Mesodermal cell (in vitro differentiated cells): ENCODE results near the gene TEX11. TPM values are rescaled to one million over a fixed set of nuclear protein-coding genes. Genes with fewer than 3 reads are reported as not detected.
"Not testable (repeated sequence)": the region's sequence is repeated elsewhere in the genome, so short reads cannot be mapped to it uniquely, and the experiment has no call there.

ENCODE experiments used
- H3K27ac ChIP-seq: 2 replicates; pipeline ENCODE4 v1.7.0; 2013; ENCODE audit warnings: mild to moderate bottlenecking, low read depth, low read length, moderate library complexity; ENCODE audit not compliant: severe bottlenecking
- H3K36me3 ChIP-seq: 2 replicates; pipeline ENCODE4 v1.7.1; 2013; ENCODE audit warnings: mild to moderate bottlenecking, low read length, moderate library complexity; ENCODE audit not compliant: control insufficient read depth, insufficient read depth
- H3K4me1 ChIP-seq: one replicate; pipeline ENCODE4 v1.7.1; 2013; ENCODE audit warnings: mild to moderate bottlenecking, low read length; ENCODE audit not compliant: insufficient read depth, control insufficient read depth, poor library complexity, severe bottlenecking
- H3K4me3 ChIP-seq: 2 replicates; pipeline ENCODE4 v1.7.0; 2013; ENCODE audit warnings: low read length, control low read depth, mild to moderate bottlenecking; ENCODE audit not compliant: insufficient read depth, poor library complexity, severe bottlenecking; ENCODE audit errors: extremely low read depth
- H3K9me3 ChIP-seq: 2 replicates; pipeline ENCODE4 v1.7.1; 2013; ENCODE audit warnings: mild to moderate bottlenecking, low read length, moderate library complexity; ENCODE audit not compliant: control insufficient read depth
- WGBS, 2 experiments: methylation state at CpG; one replicate each; pipeline ENCODE4 v1.1.5; 2013; ENCODE audit warnings: missing lambda C conversion rate in 2 of 2; ENCODE audit not compliant: insufficient coverage in 2 of 2; 5-methylcytosine and 5-hydroxymethylcytosine counted together
- polyA plus RNA-seq, 2 experiments: library from polyadenylated mRNA; stranded (reverse); fragments of 50-300 nt; gene quantifications; one replicate each; pipeline ENCODE4 v1.2.3, GENCODE V29; 2013

TEX11 gene
- 0.18 TPM for polyA plus RNA-seq (2013, experiment 1 of 2)
- polyA plus RNA-seq (2013, experiment 2 of 2): 0.25 TPM

DNA sequence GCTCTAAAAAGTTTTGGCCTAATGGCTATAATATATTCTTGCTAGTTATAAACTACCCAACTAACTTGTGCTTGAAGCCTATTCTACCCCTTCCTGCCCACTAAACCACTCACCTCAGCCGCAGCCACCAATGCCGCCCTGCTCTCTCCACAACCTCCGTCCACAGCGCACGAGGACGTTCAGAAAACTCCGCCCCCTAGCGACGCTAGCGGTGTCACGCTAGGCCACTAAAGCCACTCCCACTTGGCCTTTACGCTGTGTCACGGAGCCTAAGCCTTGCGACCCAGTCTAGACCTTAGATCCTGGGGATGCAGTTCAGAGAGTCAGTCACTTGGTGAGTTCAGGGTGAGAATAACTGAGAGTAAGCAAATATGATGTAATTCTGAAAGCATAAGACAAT lies at the start of gene TEX11:
Gene TEX11 (minus strand): TSS at position 171 of the 400 bp plus-strand sequence. CDS start 922 bp downstream, outside the sequence.
- H3K4me3 ChIP-seq: no peak within 1 kb of the TSS
- no peaks in the 10 kb centered on the region for H3K4me1 ChIP-seq
- H3K9me3 ChIP-seq: no peaks in the 10 kb centered on the region
- WGBS, 2 experiments: 89 to 97% methylated on average over 11 to 14 of the region's 14 CpGs
- no peak within 1 kb of the TSS for H3K27ac ChIP-seq
- H3K36me3 ChIP-seq: no peaks in the 10 kb centered on the region

DNA sequence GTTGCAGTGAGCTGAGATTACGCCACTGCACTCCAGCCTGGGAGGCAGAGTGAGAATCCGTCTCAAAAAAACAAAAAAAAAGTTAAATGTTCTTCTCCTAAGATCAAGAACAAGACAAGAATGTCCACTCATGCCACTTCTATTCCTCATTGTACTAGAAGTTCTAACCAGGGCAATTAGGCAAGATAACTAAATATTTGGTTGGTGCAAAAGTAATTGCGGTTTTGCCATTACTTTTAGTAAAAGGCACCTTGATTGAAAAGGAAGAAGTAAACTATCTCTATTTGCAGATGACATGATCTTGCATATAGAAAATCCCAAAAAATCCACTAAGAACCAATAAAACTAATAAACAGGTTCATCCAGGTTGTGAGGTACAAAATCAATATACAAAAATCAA lies 46.4 kb upstream of the TEX11 start:
- no peak overlapping the region for H3K27ac ChIP-seq
- H3K4me3 ChIP-seq: no peak overlapping the region
- WGBS, 2 experiments: no CpG with 5 or more reads among the region's 3 CpGs
- no peaks in the 10 kb centered on the region for H3K4me1 ChIP-seq
- H3K36me3 ChIP-seq: no peaks in the 10 kb centered on the region
- no peaks in the 10 kb centered on the region for H3K9me3 ChIP-seq

DNA sequence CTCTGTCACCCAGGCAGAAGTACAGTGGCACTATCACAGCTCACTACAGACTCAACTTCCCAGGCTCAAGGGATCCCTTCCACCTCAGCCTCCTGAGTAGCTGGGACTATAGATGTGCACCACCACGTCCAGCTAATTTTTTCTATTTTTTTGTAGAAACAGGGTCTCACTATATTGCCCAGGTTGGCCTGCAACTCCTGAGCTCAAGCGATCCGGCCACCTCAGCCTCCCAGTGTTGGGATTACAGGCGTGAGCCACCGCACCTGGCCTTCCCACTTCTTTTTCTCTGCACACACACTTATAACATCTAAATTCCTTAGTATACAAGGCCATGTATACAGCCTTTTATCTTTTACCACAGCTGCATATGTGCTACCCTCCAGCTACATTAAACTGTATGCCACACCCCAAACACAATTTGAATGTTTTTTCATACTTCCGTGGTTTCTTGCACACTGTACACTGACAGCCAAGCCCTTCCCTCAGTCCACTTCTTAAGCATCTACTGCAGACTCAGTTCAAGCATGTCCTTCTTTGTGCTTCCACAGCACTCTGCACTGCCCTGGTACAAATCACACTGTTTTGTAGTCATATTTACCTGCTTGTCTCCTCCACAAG lies 15.9 kb upstream of the TEX11 start:
- Histone ChIP-seq H3K27ac (no peak overlapping the region), H3K9me3 (no peaks in the 10 kb centered on the region), H3K36me3 (peaks cover 5% of the 10 kb centered on the region), H3K4me1 (peaks cover 4% of the 10 kb centered on the region), H3K4me3 (no peak overlapping the region)
- 80 to 96% methylated on average over 2 to 6 of the region's 6 CpGs for WGBS, 2 experiments

DNA sequence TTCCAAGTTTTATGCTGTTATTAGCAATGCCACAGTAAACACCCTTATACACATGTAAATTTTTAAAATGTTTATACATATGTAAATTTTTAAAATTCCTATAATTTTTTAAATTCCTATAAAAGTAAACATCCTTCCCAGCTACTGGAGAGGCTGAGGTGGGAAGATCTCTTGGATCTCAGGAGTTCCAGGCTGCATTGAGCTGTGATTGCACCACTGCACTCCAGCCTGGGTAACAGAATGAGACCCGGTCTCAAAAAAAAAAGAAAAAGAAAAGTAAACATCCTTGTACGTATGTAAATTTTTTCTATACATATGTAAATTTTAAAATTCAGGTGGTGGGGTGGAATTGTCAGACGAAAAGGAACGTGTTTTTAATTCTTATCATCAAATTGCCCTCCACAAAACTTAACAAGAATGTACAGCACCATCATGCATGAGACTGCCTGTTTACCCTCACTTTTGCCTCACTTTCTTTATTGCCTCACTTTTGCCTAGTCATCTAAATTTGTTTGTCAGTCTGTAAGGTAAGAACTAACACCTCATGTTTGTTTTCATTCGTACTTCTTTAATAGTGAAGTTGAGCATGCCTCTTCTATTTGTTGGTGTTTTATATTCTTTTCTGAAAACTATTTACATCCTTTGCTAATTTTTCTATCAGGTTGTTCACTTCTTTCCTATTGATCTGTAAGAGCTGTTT lies 14.4 kb upstream of the TEX11 start:
- Histone ChIP-seq H3K4me1 (peaks cover 4% of the 10 kb centered on the region), H3K27ac (no peak overlapping the region), H3K9me3 (no peaks in the 10 kb centered on the region), H3K4me3 (no peak overlapping the region), H3K36me3 (peaks cover 5% of the 10 kb centered on the region)
- WGBS, 2 experiments: no CpG with 5 or more reads among the region's 5 CpGs

DNA sequence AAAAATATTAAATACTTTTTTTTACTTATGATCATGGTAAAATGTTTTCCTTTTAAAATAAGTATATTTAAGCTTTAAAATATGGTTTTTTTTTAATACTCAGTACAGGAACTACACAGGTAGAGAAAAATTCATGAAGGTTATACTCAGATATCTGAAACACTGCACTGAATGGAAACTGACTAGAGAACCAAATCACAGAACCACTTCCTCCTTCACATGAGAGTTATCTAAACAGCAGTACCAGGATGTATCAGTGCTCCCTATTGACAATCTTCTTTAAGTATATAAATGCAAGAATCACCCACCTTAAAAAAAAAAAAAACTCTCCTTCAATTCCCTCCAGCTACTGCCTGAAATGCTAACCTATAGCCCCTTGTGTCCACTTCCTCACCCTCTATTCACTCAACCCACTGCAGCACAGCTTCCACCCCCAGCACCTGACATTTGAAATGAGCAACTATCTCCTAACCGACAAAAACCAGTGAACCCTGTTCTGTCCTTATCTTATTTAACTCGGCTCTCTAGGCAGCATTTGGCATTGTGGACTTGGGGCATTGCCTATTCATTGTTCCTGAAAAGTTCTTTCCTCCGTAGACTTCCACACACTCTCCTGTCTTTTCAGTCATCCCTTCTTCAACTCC lies 13.3 kb upstream of the TEX11 start:
- 0% methylated on average over 1 of the region's 3 CpGs; no CpG with 5 or more reads in 1 of the 2 experiments for WGBS, 2 experiments
- Histone ChIP-seq H3K36me3 (no peaks in the 10 kb centered on the region), H3K27ac (no peak overlapping the region), H3K9me3 (no peaks in the 10 kb centered on the region), H3K4me1 (peaks cover 4% of the 10 kb centered on the region), H3K4me3 (no peak overlapping the region)

DNA sequence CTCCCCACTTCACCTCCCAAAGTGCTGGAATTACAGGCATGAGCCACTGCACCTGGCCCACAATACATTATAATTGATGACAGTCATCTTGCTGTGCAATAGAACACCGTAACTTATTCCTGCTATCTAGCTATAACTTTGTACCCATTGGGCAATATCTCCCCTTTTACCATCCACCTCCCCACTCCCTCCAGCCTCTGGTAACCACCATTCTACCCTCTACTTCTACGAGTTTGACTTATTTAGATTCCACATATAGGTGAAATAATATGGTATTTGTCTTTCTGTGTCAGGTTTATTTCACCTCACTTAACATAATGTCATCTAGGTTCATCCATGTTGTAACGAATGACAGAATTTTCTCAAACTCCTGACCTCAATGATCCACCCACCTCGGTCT lies 8.2 kb upstream of the TEX11 start:
- 100% methylated on average over 1 of the region's 4 CpGs; no CpG with 5 or more reads in 1 of the 2 experiments for WGBS, 2 experiments
- no peaks in the 10 kb centered on the region for H3K36me3 ChIP-seq

DNA sequence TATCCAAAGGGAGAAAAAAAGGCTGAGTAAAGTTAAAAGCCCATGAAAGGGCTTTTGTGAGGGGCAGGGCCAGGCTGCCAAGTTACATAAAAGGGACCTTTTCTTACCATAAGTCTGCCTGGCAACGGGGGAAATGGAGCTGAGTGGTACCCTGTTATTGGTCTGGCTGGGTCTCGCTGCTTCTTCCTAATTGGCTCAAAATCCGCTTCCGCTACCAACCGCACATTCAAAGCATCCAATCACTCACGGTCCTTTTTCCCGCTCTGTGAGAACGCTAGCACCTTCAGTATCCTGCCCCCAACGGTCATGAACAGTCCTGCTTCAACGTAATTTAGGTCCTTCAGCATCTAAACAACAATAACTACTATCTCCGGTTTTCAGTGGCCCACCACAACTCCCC lies 611 bp downstream of the TEX11 start:
- H3K36me3 ChIP-seq: no peaks in the 10 kb centered on the region
- H3K4me3 ChIP-seq: no peak overlapping the region
- no peaks in the 10 kb centered on the region for H3K4me1 ChIP-seq
- 90 to 97% methylated on average over 6 to 7 of the region's 11 CpGs for WGBS, 2 experiments
- no peak overlapping the region for H3K27ac ChIP-seq
- no peaks in the 10 kb centered on the region for H3K9me3 ChIP-seq

More for the DNA sequence above, 8.2 kb upstream of the TEX11 start:
- no peak overlapping the region for H3K27ac ChIP-seq
- no peaks in the 10 kb centered on the region for H3K4me1 ChIP-seq
- H3K4me3 ChIP-seq: no peak overlapping the region
- no peaks in the 10 kb centered on the region for H3K9me3 ChIP-seq

DNA sequence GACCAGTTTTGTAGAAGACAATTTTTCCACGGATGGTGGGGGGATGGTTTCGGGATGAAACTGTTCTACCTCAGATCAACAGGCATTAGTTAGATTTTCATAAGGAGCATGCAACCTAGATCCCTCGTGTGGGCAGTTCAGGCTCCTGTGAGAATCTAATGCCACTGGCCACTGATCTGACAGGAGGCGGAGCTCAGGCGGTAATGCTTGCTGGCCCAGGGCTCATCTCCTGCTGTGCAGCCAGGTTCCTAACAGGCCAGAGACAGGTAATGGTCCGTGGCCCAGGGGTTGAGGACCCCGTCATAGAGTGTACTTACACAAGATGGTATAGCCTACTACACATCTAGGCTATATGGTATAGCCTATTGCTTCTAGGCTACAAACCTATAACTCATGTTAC lies 7.0 kb downstream of the TEX11 start:
- no peak overlapping the region for H3K27ac ChIP-seq
- no peaks in the 10 kb centered on the region for H3K4me1 ChIP-seq
- no peak overlapping the region for H3K4me3 ChIP-seq
- H3K9me3 ChIP-seq: no peaks in the 10 kb centered on the region
- 80 to 100% methylated on average over 1 to 3 of the region's 7 CpGs for WGBS, 2 experiments
- no peaks in the 10 kb centered on the region for H3K36me3 ChIP-seq

DNA sequence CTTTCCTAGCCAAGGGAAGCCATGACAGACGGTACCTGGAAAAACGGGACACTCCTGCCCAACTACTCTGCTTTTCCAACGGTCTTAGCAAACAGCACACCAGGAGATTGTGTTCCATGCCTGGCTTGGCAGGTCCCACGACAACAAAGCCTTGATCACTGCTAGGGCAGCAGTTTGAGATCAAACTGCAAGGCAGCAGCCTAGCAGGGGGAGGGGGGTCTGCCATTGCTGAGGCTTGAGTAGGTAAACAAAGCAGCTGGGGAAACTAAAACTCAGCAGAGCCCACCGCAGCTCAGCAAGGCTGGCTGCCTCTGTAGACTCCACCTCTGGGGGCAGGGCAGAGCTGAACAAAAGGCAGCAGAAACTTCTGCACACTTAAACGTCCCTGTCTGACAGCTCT lies 18.1 kb downstream of the TEX11 start:
- not testable (repeated sequence) for H3K4me3 ChIP-seq, H3K4me1 ChIP-seq, H3K9me3 ChIP-seq, H3K27ac ChIP-seq, H3K36me3 ChIP-seq
- 29 to 54% methylated on average over 1 to 3 of the region's 6 CpGs for WGBS, 2 experiments

DNA sequence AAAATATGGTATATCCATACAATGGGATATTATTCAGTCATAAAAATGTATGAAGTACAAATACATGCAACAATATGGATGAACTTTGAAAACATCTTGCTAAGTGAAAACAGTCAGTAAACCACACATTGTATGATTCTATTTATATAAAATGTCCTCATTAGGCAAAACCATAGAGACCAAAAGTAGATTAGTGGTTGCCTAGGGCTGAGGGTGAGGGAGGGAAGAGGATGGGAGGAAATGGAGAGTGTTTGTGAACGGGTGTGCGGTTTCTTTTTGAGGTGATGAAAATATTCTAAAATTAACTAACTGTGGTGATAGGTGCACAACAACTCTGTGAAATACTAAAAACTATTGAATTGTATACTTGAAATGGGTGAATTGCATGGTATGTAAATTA lies 29.6 kb downstream of the TEX11 start:
- no peak overlapping the region for H3K4me3 ChIP-seq
- H3K27ac ChIP-seq: no peak overlapping the region
- no peaks in the 10 kb centered on the region for H3K36me3 ChIP-seq
- H3K4me1 ChIP-seq: no peaks in the 10 kb centered on the region
- no peaks in the 10 kb centered on the region for H3K9me3 ChIP-seq
- WGBS, 2 experiments: 92% methylated on average over 2 of the region's 2 CpGs; no CpG with 5 or more reads in 1 of the 2 experiments
